Middle frontal gyrus (tissue), 1 donor: ENCODE data around the gene CD300C.
"Not testable (repeated sequence)": the region's sequence is repeated elsewhere in the genome, so short reads cannot be mapped to it uniquely, and the experiment has no call there.

ENCODE experiments used
- DNase-seq: peaks from one replicate; pipeline ENCODE4 v3.0.0-alpha.2; 2015; ENCODE audit warnings: low spot score; ENCODE audit errors: extremely low spot score

CD300C gene

GRCh38 chr17:74563358-74563757 is 17.4 kb upstream of the CD300C start:
- no peak for DNase-seq

- no peak for DNase-seq
Observed at GRCh38 chr17:74561586-74561985, 15.7 kb upstream of the CD300C start.

GRCh38 chr17:74558882-74559519 is 13.1 kb upstream of the CD300C start:
- no peak for DNase-seq

GRCh38 chr17:74558402-74558801 is 12.5 kb upstream of the CD300C start:
- DNase-seq = not testable (repeated sequence)

GRCh38 chr17:74555427-74555940 is 9.6 kb upstream of the CD300C start:
- DNase-seq = no peak

GRCh38 chr17:74554909-74555308 is 9.0 kb upstream of the CD300C start:
- no peak for DNase-seq

GRCh38 chr17:74552037-74552436 is 6.1 kb upstream of the CD300C start:
- no peak for DNase-seq

GRCh38 chr17:74550602-74551001 is 4.7 kb upstream of the CD300C start:
- DNase-seq = no peak

GRCh38 chr17:74549343-74549742 is 3.4 kb upstream of the CD300C start:
- DNase-seq = no peak

GRCh38 chr17:74547736-74548135 is 1.8 kb upstream of the CD300C start:
- DNase-seq = no peak

GRCh38 chr17:74547264-74547663 is 1.3 kb upstream of the CD300C start:
- DNase-seq = no peak

GRCh38 chr17:74546586-74546985 is 671 bp upstream of the CD300C start:
- DNase-seq = no peak

- no peak for DNase-seq
Observed at GRCh38 chr17:74544991-74545842, 698 bp downstream of the CD300C start.

GRCh38 chr17:74543891-74544760 is 1.8 kb downstream of the CD300C start:
- no peak for DNase-seq

GRCh38 chr17:74543406-74543805 is 2.5 kb downstream of the CD300C start:
- no peak for DNase-seq

- DNase-seq = no peak
Observed at GRCh38 chr17:74542727-74543383, 3.1 kb downstream of the CD300C start.

GRCh38 chr17:74542166-74542565 is 3.7 kb downstream of the CD300C start:
- DNase-seq = no peak

GRCh38 chr17:74541176-74542111 is 4.5 kb downstream of the CD300C start:
- no peak for DNase-seq

GRCh38 chr17:74539281-74539820 is 6.6 kb downstream of the CD300C start:
- no peak for DNase-seq

GRCh38 chr17:74536890-74537289 is 9.0 kb downstream of the CD300C start:
- no peak for DNase-seq
